Ishikawa (cell line): ENCODE data around the gene LRRC32.

Experiments
- CEBPB ChIP-seq: IDR thresholded peaks from 2 replicates; pipeline ENCODE4 v1.6.1; 2012
- CREB1 ChIP-seq: IDR thresholded peaks from 2 replicates; pipeline ENCODE4 v1.6.1; 2012; ENCODE audit warnings: low read depth
- EGR1 ChIP-seq: IDR thresholded peaks from 2 replicates; pipeline ENCODE4 v1.6.1; 2012
- EP300 ChIP-seq: IDR thresholded peaks from 2 replicates; pipeline ENCODE4 v1.6.1; 2012; ENCODE audit warnings: borderline replicate concordance
- FOXM1 ChIP-seq: IDR thresholded peaks from 2 replicates; pipeline ENCODE4 v1.6.1; 2012; ENCODE audit warnings: low read depth, borderline replicate concordance
- NFIC ChIP-seq: IDR thresholded peaks from 2 replicates; pipeline ENCODE4 v1.6.1; 2012
- REST ChIP-seq: IDR thresholded peaks from 2 replicates; pipeline ENCODE4 v1.6.1; 2012; ENCODE audit warnings: low read depth, mild to moderate bottlenecking
- TAF1 ChIP-seq: IDR thresholded peaks from 2 replicates; pipeline ENCODE4 v1.6.1; 2012; ENCODE audit warnings: low read depth, mild to moderate bottlenecking
- TCF12 ChIP-seq: IDR thresholded peaks from 2 replicates; pipeline ENCODE4 v1.6.1; 2012; ENCODE audit warnings: low read depth
- TEAD4 ChIP-seq: IDR thresholded peaks from 2 replicates; pipeline ENCODE4 v1.6.1; 2012
- USF1 ChIP-seq: IDR thresholded peaks from 2 replicates; pipeline ENCODE4 v1.6.1; 2012
- YY1 ChIP-seq: IDR thresholded peaks from 2 replicates; pipeline ENCODE4 v1.6.1; 2012; ENCODE audit warnings: low read depth
- TF ChIP-seq, protein P1 (sequence below): IDR thresholded peaks from 2 replicates; pipeline ENCODE4 v1.6.1; 2012

DNA sequence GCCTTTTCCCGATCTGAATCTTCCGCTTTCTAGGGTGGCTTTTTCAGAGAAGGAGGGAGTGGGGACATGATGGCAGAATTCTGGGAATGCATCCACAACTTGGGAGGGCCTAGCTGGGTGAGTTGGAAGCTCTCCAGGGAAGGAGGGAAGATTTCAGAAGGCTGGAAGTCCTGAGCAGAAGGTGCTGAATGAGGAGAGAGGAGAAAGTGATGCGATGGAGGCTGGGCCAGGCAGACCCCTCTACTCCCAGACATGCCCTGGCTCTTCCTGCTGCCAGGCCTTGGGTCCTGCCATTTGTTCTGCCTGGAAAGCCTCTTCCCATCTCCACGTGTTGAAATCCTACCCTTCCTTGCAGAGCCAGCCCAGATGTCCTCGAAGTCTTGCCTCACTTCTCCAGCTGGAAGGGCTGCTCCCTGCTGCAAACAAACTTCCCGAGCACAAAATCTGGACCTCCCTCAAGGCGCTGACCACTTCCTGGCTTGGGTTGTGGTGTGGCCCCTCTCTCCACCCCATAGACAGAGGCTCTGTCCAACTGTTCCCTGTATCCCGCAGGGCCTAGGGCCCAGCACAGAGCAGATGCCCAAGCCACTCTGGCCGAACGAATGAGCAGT is 16.8 kb downstream of the LRRC32 start:
- no peak for TF ChIP-seq EGR1
- TF ChIP-seq TAF1 = no peak
- TF ChIP-seq FOXM1 = no peak
- no peak for TF ChIP-seq TEAD4
- no peak for TF ChIP-seq REST
- no peak for TF ChIP-seq EP300
- TF ChIP-seq, protein P1, sequence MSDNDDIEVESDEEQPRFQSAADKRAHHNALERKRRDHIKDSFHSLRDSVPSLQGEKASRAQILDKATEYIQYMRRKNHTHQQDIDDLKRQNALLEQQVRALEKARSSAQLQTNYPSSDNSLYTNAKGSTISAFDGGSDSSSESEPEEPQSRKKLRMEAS = no peak
- no peak for TF ChIP-seq USF1
- TF ChIP-seq TCF12 = no peak
- no peak for TF ChIP-seq YY1
- no peak for TF ChIP-seq CEBPB
- TF ChIP-seq CREB1 = no peak
- no peak for TF ChIP-seq NFIC
